H1 (cell line): ENCODE data around the gene SMIM33. TPM values are rescaled to one million over a fixed set of nuclear protein-coding genes. Genes with fewer than 3 reads are reported as not detected.

Experiments
- CTCF ChIA-PET: fragments of 300-600 bp; sonication (Branson Sonifier 250); formaldehyde crosslinking; loops from one replicate; lab custom pipeline; 2021; ENCODE audit not compliant: partially characterized antibody; lab: Charles Lee
- POLR2A ChIA-PET: fragments of 300-600 bp; sonication (Branson Sonifier 250); formaldehyde crosslinking; loops from one replicate; lab custom pipeline; 2021; ENCODE audit warnings: inconsistent platforms; ENCODE audit not compliant: partially characterized antibody; lab: Charles Lee
- DNase-seq, 2 experiments: peaks; one replicate each; pipeline versions ENCODE4 v3.0.0 to v3.0.0-alpha.2; 2010 to 2022; ENCODE audit warnings: low spot score in 2 of 2, low read depth in 1 of 2, mixed read lengths in 1 of 2
- FAIRE-seq: peaks from 2 replicates; lab custom pipeline; 2011; peaks lifted over from hg19 to GRCh38; lab: Jason Lieb, UNC
- H2AFZ ChIP-seq: 2 replicates; pipeline ENCODE4 v1.8.1; 2012; ENCODE audit warnings: low read length, inconsistent platforms
- H2AK5ac ChIP-seq: 2 replicates; pipeline ENCODE4 v1.6.1; 2013; ENCODE audit warnings: low read depth, low read length
- H2BK120ac ChIP-seq: replicated peaks from 2 replicates; pipeline ENCODE3; 2013; ENCODE audit warnings: low read depth, low read length, inconsistent platforms
- H2BK12ac ChIP-seq: 2 replicates; pipeline ENCODE4 v1.6.1; 2013; ENCODE audit warnings: low read depth, low read length
- H2BK15ac ChIP-seq: 2 replicates; pipeline ENCODE4 v1.6.1; 2013; ENCODE audit warnings: low read length
- H2BK20ac ChIP-seq: 2 replicates; pipeline ENCODE4 v1.6.1; 2013; ENCODE audit warnings: low read length
- H2BK5ac ChIP-seq: 2 replicates; pipeline ENCODE4 v1.6.1; 2013; ENCODE audit warnings: low read depth, low read length
- H3K14ac ChIP-seq: 2 replicates; pipeline ENCODE4 v1.6.1; 2013; ENCODE audit warnings: inconsistent platforms; ENCODE audit not compliant: insufficient read length
- H3K18ac ChIP-seq: 2 replicates; pipeline ENCODE4 v1.6.1; 2013; ENCODE audit warnings: low read length; ENCODE audit errors: extremely low read depth
- H3K23ac ChIP-seq: 2 replicates; pipeline ENCODE4 v1.6.1; 2013; ENCODE audit warnings: inconsistent platforms; ENCODE audit not compliant: insufficient read length
- H3K23me2 ChIP-seq: 2 replicates; pipeline ENCODE4 v1.6.1; 2013; ENCODE audit warnings: low read depth, low read length
- H3K27ac ChIP-seq: 2 replicates; pipeline ENCODE4 v1.6.1; 2011; ENCODE audit warnings: low read depth, low read length, inconsistent platforms
- H3K27me3 ChIP-seq, 4 experiments: replicated peaks in 1 of 4; 1 replicate in 1 of 4; 2 replicates in 3 of 4; pipeline versions ENCODE4 v1.6.1 to v1.8.1; 2011 to 2013; ENCODE audit warnings: low read length in 3 of 4, mild to moderate bottlenecking in 3 of 4, inconsistent platforms in 2 of 4, mixed read lengths in 2 of 4, moderate library complexity in 1 of 4; ENCODE audit not compliant: control insufficient read depth in 3 of 4, insufficient read depth in 3 of 4; ENCODE audit errors: extremely low read depth in 1 of 4
- H3K36me3 ChIP-seq, 4 experiments: 2 replicates each; pipeline versions ENCODE4 v1.6.1 to v1.8.1; 2011 to 2013; ENCODE audit warnings: mild to moderate bottlenecking in 4 of 4, low read length in 3 of 4, moderate library complexity in 2 of 4, control low read depth in 1 of 4, inconsistent platforms in 1 of 4; ENCODE audit not compliant: insufficient read depth in 4 of 4, control insufficient read depth in 2 of 4
- H3K4ac ChIP-seq: replicated peaks from 2 replicates; pipeline ENCODE3; 2013; ENCODE audit warnings: low read length, low read depth, mixed read lengths, inconsistent platforms; ENCODE audit not compliant: insufficient read length
- H3K4me1 ChIP-seq, 4 experiments: replicated peaks in 1 of 4; 1 replicate in 1 of 4; 2 replicates in 3 of 4; pipeline versions ENCODE4 v1.6.1 to v1.8.1; 2011 to 2013; ENCODE audit warnings: low read length in 3 of 4, inconsistent platforms in 2 of 4, mixed read lengths in 1 of 4; ENCODE audit not compliant: insufficient read depth in 4 of 4, control insufficient read depth in 3 of 4
- H3K4me2 ChIP-seq, 2 experiments: 2 replicates each; pipeline versions ENCODE4 v1.6.1 to v1.8.1; 2011 to 2013; ENCODE audit warnings: low read depth in 2 of 2, low read length in 2 of 2, control low read depth in 1 of 2, inconsistent platforms in 1 of 2, mild to moderate bottlenecking in 1 of 2; ENCODE audit not compliant: insufficient read depth in 1 of 2
- H3K4me3 ChIP-seq, 4 experiments: fragments of 200-600, 300-600 bp in 1 of 4; sonication (generic), shearing (Covaris generic), sonication (Bioruptor Twin) in 1 of 4; 2 replicates each; pipeline versions ENCODE4 v1.5.1 to v1.8.1; 2011 to 2016; ENCODE audit warnings: low read length in 4 of 4, low read depth in 3 of 4, control low read depth in 2 of 4, inconsistent platforms in 2 of 4, mild to moderate bottlenecking in 2 of 4, mixed read lengths in 1 of 4, moderate library complexity in 1 of 4; ENCODE audit not compliant: insufficient read depth in 2 of 4; ENCODE audit errors: extremely low read depth in 1 of 4
- H3K56ac ChIP-seq: replicated peaks from 2 replicates; pipeline ENCODE3; 2013; ENCODE audit warnings: low read depth, mild to moderate bottlenecking, mixed read lengths, low read length, inconsistent platforms; ENCODE audit not compliant: insufficient read length
- H3K79me1 ChIP-seq: 2 replicates; pipeline ENCODE4 v1.6.1; 2013; ENCODE audit warnings: low read depth, low read length, control low read depth
- H3K79me2 ChIP-seq, 2 experiments: 2 replicates each; pipeline versions ENCODE4 v1.6.1 to v1.8.1; 2012 to 2013; ENCODE audit warnings: low read length in 2 of 2, mild to moderate bottlenecking in 2 of 2, inconsistent platforms in 1 of 2; ENCODE audit not compliant: insufficient read depth in 2 of 2, control insufficient read depth in 1 of 2
- H3K9ac ChIP-seq, 4 experiments: replicated peaks in 1 of 4; 1 replicate in 1 of 4; 2 replicates in 3 of 4; pipeline versions ENCODE4 v1.6.1 to v1.8.1; 2011 to 2013; ENCODE audit warnings: low read depth in 3 of 4, low read length in 3 of 4, control low read depth in 2 of 4, mild to moderate bottlenecking in 2 of 4, moderate library complexity in 2 of 4, inconsistent platforms in 1 of 4; ENCODE audit errors: extremely low read depth in 1 of 4
- H3K9me3 ChIP-seq, 2 experiments: 2 replicates each; pipeline versions ENCODE4 v1.6.1 to v1.8.1; 2012 to 2013; ENCODE audit warnings: mild to moderate bottlenecking in 2 of 2, moderate library complexity in 2 of 2, control low read depth in 1 of 2, inconsistent platforms in 1 of 2, low read depth in 1 of 2, low read length in 1 of 2, mixed read lengths in 1 of 2; ENCODE audit not compliant: insufficient read depth in 2 of 2
- H4K20me1 ChIP-seq, 2 experiments: replicated peaks in 1 of 2; 2 replicates each; pipeline versions ENCODE3 to v1.8.1; 2011 to 2013; ENCODE audit warnings: inconsistent platforms in 2 of 2, low read length in 2 of 2, mild to moderate bottlenecking in 1 of 2; ENCODE audit not compliant: insufficient read depth in 2 of 2, control insufficient read depth in 1 of 2
- H4K5ac ChIP-seq: 2 replicates; pipeline ENCODE4 v1.6.1; 2013; ENCODE audit warnings: low read length, low read depth, mixed read lengths, inconsistent platforms; ENCODE audit not compliant: insufficient read length
- H4K8ac ChIP-seq: 2 replicates; pipeline ENCODE4 v1.8.0; 2013; ENCODE audit warnings: mild to moderate bottlenecking, moderate library complexity, low read length, inconsistent platforms; ENCODE audit not compliant: insufficient read depth; ENCODE audit errors: extremely low read depth
- H4K91ac ChIP-seq: replicated peaks from 2 replicates; pipeline ENCODE3; 2013; ENCODE audit warnings: low read length, mixed read lengths, inconsistent platforms; ENCODE audit not compliant: insufficient read length
- BACH1 ChIP-seq: IDR thresholded peaks from 2 replicates; pipeline ENCODE4 v1.6.1; 2012; ENCODE audit warnings: low read length, improper control_type of control experiment
- CTBP2 ChIP-seq: IDR thresholded peaks from 2 replicates; pipeline ENCODE4 v1.7.0; 2011; ENCODE audit warnings: borderline replicate concordance, mild to moderate bottlenecking, moderate library complexity, mixed read lengths, low read length; ENCODE audit not compliant: insufficient read depth, insufficient read length
- FOSL1 ChIP-seq: IDR thresholded peaks from 2 replicates; pipeline ENCODE4 v1.6.1; 2011; ENCODE audit warnings: mild to moderate bottlenecking, low read depth, low read length, moderate library complexity; ENCODE audit not compliant: insufficient read depth
- HDAC2 ChIP-seq, 2 experiments: fragments of 300-600 bp in 1 of 2; sonication (generic) in 1 of 2; IDR thresholded peaks; 2 replicates each; pipeline ENCODE4 v1.6.1; 2011 to 2012; ENCODE audit warnings: low read depth in 2 of 2, low read length in 2 of 2, mild to moderate bottlenecking in 2 of 2, moderate library complexity in 2 of 2, borderline replicate concordance in 1 of 2, inconsistent platforms in 1 of 2
- RBBP5 ChIP-seq: IDR thresholded peaks from 2 replicates; pipeline ENCODE4 v1.7.1; 2012; ENCODE audit warnings: low read depth, mild to moderate bottlenecking, inconsistent platforms, low read length, moderate library complexity, borderline replicate concordance
- RFX5 ChIP-seq: IDR thresholded peaks from 2 replicates; pipeline ENCODE4 v1.6.1; 2011; ENCODE audit warnings: low read depth, low read length, improper control_type of control experiment, borderline replicate concordance
- SP1 ChIP-seq: IDR thresholded peaks from 2 replicates; pipeline ENCODE4 v1.6.1; 2011; ENCODE audit warnings: low read depth, low read length
- SP4 ChIP-seq: IDR thresholded peaks from 2 replicates; pipeline ENCODE4 v1.6.1; 2012; ENCODE audit warnings: low read length, inconsistent platforms
- WGBS, 2 experiments: shearing (Covaris generic) in 1 of 2; methylation state at CpG; one replicate each; pipeline versions ENCODE4 v1.1.6 to v1.1.7; 2013 to 2015; ENCODE audit warnings: low lambda C conversion rate in 2 of 2, mixed read lengths in 2 of 2, inconsistent platforms in 1 of 2, low coverage in 1 of 2, missing lambda C conversion rate in 1 of 2; ENCODE audit not compliant: insufficient replicate concordance in 2 of 2, insufficient coverage in 1 of 2, insufficient read length in 1 of 2; ENCODE audit errors: extremely low coverage in 1 of 2, missing lambda C conversion rate in 1 of 2; 5-methylcytosine and 5-hydroxymethylcytosine counted together
- polyA plus RNA-seq, 7 experiments: library from polyadenylated mRNA; depleted of rRNA in 3 of 7; stranded (reverse) in 5 of 7; unstranded in 2 of 7; fragments of >200 nt in 5 of 7; fragments of 200-250 nt in 2 of 7; gene quantifications; 1 replicate in 5 of 7; 2 replicates in 1 of 7; 4 replicates in 1 of 7; pipeline versions ENCODE4 v1.2.1 to v1.2.3, GENCODE V29; 2011 to 2013; ENCODE audit warnings: missing spikeins in 2 of 7, mixed read lengths in 2 of 7
- total RNA-seq: library from RNA; stranded (reverse); fragmentation: NEBNext Ultra II Directional; extraction: Animal tissue kit (Norgen Biotek cat#: 25700); gene quantifications from 2 replicates; pipeline ENCODE4 v1.2.1, GENCODE V29; 2021

SMIM33 gene
- total and polyA plus RNA-seq, 2 of the 8 experiments (the other 6 are each of a cell fraction or from before 2014, with no cell fraction given): not detected

DNA sequence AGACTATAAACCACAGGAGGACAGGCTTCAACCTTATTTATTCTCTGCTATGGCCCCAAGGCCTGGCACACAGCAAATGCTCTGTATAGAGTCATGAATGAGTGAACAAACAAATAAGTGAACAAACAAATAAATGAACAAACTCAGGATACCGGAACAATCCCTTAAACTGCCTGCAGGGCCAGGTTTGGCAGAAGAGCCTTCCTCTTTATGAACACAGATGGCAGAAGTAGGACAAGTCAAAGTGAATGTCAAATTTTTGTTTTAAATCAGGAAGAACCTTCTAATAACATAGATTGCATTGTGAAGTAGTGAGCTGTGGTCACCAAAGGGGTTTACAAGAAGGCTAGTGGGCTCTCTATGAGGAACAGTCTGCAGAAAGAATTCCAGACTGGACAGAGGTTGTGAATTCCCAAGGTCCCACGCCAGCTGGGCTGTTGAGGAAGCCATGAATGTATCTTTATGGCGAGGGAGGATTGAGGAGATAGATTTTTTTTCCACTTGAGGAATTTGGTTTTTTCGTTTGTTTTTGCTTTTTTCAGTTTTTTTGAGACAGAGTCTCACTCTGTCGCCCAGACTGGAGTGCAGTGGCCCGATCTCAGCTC lies 42.1 kb downstream of the SMIM33 start:
- no peak overlapping the region for H2AFZ ChIP-seq
- no peaks in the 10 kb centered on the region for H3K9me3 ChIP-seq
- no peak overlapping the region for H3K14ac ChIP-seq
- peaks cover 2 to 5% (median 3%) of the 10 kb centered on the region in 4 experiments; a peak in 4 of 7 replicates for H3K4me1 ChIP-seq
- H3K23ac ChIP-seq: no peak overlapping the region
- TF ChIP-seq CTBP2: no peak
- TF ChIP-seq RBBP5: no peak
- no peak for TF ChIP-seq SP4
- no peak for TF ChIP-seq RFX5
- no peak for TF ChIP-seq SP1
- TF ChIP-seq BACH1: no peak
- TF ChIP-seq HDAC2 (IDR thresholded peaks at IDR 0.05; ENCODE audit: borderline replicate concordance in 1 of 2, low read depth in 2 of 2, low read length in 2 of 2): no peak
- no peak for TF ChIP-seq FOSL1
- H2BK120ac ChIP-seq: no peak overlapping the region
- no peak overlapping the region for H3K18ac ChIP-seq
- no peak overlapping the region for H3K4me2 ChIP-seq
- H2AK5ac ChIP-seq: no peak overlapping the region
- H4K20me1 ChIP-seq: no peaks in the 10 kb centered on the region
- H3K4me3 ChIP-seq: no peak overlapping the region
- no peaks in the 10 kb centered on the region for H3K79me2 ChIP-seq
- 98% methylated on average over 6 of the region's 6 CpGs; no CpG with 5 or more reads in 1 of the 2 experiments for WGBS, 2 experiments
- no peaks in the 10 kb centered on the region for H3K36me3 ChIP-seq
- no peak overlapping the region for H3K56ac ChIP-seq
- H3K4ac ChIP-seq: no peak overlapping the region
- no peak for FAIRE-seq
- no peak overlapping the region for H2BK20ac ChIP-seq
- ChIA-PET POLR2A (interaction anchor here (0.9 to 2.0 kb wide), 6 partner anchors 9 to 93 kb away, joined by 3 to 6 read pairs (median 5); no protein-coding TSS in a partner anchor), CTCF (interaction anchor here (0.8 to 17.5 kb wide), 28 partner anchors 14 to 131 kb away, joined by 3 to 319 read pairs (median 6); partner anchors contain the start of genes DNAJC18, ECSCR and STING1)
- H2BK12ac ChIP-seq: no peak overlapping the region
- H2BK5ac ChIP-seq: no peak overlapping the region
- no peak for DNase-seq
- no peak overlapping the region for H3K9ac ChIP-seq
- no peak overlapping the region for H4K91ac ChIP-seq
- H2BK15ac ChIP-seq: no peak overlapping the region
- no peaks in the 10 kb centered on the region; a peak in 1 of 7 replicates for H3K27me3 ChIP-seq
- H3K23me2 ChIP-seq: no peaks in the 10 kb centered on the region
- H4K8ac ChIP-seq: no peak overlapping the region
- no peaks in the 10 kb centered on the region for H3K79me1 ChIP-seq
- no peak overlapping the region for H3K27ac ChIP-seq
- H4K5ac ChIP-seq: no peak overlapping the region
